NOMO-1 (cell line): ENCODE results near the gene IL1RAPL1.

ENCODE experiments used
- DNase-seq, 2 experiments: peaks; one replicate each; lab custom pipeline; 2025; ENCODE audit not compliant: unreplicated experiment in 2 of 2; lab: John Stamatoyannopoulos, UW

Gene IL1RAPL1

DNA sequence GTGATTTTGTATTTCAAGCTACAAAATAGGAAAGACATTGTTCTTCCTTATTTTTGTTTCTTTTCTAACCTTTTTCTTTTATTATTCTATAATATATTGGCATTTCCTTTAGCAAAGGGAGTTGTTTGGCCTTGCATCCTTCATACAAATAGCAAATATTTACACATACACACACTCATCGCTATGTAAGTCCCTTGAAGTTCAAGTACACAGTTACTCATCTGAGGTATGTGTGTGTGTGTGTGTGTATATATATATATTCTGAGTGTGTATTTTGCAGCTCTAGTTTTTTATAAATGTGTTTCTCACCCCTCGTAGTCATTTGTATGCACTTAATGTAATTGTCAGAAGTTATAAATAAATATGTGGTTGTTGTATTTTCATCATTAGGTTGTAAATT, 903.4 kb downstream of the IL1RAPL1 start:
- no peak for DNase-seq

DNA sequence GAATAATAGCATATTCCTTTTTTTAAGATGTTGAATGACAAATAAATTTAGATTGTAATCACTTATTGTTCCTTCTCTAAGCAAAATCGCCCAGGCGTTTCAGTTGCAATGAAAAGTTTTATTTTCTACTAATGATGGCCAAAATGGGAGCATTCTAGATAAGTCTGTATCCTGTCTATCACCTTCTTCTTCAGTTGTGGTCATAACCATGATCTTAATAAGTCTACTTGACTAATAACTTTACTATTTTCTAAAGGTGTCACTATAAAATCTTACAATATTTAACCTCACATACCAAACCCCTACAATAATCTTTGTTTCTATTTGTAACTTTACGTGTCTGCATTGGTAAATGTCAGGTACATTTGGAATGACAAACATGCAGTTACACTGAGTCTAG, 904.4 kb downstream of the IL1RAPL1 start:
- no peak for DNase-seq

DNA sequence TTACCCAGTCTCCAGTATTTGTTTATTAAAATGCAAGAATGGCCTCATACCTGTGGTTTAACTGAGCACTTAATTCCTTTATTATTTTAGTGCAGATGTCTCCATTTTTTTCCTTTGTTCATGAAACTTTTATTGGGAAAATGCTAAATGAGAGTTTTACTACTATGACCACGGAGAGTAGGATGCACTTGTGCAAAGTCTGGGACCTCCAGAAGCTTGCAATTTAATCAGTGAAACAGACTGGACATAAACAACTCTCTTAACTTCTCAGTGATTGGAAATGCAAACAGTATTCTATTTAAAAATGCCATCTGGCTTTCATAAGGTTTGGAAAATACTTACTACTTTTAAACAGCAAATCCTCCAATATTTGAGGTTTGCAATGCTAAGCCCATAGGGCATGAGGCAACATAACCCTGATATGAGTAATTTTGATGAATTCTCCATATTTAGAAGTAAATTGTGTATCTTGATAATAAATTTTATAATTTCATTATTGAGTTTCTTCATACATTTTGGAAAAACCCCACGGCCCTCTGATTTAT, 909.5 kb downstream of the IL1RAPL1 start:
- no peak for DNase-seq

DNA sequence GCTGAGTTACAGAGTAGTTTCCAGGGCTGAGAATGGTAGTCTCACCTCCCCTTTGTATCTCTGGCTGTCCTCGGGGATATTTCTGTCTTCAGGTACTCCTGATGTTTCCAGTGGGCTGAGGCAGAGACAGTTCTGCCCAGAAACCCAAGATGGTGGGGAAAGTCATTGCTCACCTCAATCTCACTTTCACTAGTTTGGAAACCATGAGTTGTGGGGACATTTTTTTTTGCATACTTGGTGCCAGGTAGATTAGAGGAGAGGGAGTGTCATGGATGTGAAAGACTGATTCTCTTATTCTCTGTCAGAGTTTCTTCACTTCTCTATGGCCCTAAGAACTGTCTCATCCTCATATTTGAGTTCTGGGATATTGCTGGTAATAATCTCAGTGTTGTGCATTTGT, 919.5 kb downstream of the IL1RAPL1 start:
- DNase-seq: no peak

DNA sequence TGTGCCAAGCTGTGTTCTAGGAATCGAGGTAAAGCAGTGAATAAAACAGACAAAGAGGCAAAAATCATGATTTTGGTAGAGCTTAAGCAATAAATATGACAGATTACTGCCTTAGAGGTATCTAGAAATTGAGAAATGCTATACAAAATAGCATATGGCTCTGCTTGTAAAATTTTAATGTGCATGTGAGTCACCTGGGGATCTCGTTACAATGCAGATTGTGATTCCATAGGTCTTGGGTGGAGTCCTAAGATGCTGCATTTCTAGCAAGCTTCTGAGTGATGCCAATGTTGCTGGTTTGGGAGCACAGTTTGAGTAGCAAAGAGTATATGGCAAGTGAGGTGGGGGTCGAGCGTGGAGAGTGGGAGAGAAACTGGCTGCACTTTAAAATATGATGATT, 930.9 kb downstream of the IL1RAPL1 start:
- DNase-seq: peak in 1 of 2 experiments; percentile 9

DNA sequence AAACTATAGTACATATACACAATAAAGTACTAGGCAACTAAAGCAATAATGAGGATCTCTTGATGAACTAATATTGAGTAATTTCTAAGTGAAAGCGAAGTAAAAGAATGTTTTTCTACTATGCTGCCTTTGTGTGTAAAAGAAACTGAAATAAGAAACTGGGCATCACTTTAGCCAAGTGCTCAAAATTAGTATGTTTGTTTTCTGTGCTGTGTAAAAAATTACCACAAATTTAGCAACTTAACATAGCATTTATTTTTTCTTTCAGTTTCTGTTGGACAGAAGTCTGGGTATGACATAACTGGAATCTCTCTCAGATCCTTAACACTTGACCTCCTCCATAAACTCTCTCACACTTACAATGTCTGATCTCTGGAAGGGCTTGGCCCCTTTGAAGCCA, 941.0 kb downstream of the IL1RAPL1 start:
- DNase-seq: no peak

DNA sequence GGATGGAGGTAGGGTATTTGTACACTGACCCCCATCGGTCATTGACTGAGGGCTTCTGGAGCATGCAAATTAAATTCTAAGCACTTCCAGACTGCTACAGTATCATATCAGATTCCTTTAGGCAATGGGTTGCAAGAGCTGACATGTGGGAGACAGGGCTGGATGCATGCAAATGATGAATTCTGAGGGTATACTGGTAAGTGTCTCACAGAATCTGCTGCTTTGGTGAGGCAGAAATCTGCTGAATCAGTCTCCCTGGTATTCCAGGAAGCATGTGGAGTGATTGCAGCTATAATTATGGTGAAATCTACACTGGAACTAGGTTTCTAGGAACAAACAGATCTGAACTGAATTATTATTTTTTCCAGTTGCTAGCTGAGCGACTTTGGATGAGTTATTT, 943.3 kb downstream of the IL1RAPL1 start:
- no peak for DNase-seq

DNA sequence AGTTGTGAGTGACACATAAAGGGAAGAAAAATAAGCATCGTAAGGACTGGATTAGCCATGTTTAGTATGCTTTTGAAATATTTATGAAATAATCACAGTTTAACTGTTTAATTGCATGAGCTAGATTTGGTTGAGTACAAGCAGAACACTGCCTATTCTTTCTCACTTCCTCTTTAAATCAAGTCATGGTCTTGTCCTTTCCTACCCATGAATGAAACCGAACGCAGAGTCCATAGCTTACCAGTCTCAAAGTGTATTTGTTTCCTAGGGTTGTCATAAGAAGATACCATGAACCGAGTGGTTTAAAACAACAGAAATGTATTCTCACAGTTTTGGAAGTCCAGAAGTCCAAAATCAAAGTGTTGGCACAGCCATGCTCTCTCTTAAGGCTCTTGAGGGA, 944.1 kb downstream of the IL1RAPL1 start:
- peak in 1 of 2 experiments; percentile 21 for DNase-seq

DNA sequence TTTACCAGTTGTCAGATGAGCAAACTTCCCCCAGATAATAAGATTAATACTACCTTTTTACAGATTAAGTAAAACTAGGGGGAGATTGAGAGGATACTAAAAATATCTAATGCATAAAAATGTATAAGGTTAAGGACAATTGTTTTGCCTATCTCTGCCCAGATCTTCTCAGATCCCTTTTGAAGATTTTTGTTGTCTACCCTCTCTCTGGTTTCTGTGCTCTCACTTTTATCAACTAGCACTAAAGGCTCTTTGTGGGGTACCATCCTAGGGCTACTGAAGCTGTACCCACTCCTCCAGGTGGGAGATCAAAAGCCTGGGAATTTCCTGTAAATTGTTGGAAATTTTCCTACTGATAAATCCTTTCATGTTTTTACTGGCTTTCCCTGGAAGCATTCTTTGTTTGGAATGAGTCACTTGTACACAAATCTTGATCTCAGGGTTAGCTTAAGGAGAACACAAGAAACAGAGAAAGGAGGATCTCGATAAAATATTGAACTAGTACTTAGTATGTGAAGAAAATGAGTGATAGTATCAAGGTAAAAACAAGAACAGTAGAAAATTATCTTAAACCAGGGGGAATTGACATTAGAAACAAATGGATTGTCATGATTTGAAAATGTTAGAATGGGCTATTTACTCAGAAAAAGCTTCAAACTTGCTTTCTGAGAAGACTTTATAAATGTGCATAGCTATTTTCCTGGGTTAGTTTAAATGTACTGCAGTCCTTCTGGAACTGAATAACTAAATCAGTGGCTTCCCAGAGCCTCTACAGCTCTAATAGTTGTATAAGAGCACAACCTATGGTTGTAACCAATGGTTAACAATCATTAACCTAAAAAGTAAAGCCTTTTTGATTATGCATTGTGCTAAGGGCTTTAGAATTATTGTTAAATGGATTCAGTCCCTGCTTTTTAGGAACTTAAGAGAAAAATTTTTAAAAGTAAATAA, 948.2 kb downstream of the IL1RAPL1 start:
- DNase-seq: no peak

DNA sequence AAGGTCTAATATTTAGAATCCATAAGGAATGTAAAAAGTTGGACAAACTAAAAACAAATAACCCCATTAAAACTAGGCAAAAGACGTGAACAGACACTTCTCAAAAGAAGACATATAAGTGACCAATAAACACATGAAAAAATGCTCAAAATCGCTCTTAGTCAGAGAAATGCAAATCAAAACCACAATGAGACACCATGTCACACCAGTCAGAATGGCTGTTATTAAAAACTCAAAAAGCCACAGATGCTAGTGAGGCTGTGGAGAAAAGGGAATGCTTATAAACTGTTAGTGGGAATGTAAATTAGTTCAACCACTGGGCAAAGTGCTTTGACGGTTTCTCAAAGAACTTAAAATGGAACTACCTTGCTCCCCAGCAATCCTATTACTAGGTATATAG, 953.8 kb downstream of the IL1RAPL1 start:
- no peak for DNase-seq

DNA sequence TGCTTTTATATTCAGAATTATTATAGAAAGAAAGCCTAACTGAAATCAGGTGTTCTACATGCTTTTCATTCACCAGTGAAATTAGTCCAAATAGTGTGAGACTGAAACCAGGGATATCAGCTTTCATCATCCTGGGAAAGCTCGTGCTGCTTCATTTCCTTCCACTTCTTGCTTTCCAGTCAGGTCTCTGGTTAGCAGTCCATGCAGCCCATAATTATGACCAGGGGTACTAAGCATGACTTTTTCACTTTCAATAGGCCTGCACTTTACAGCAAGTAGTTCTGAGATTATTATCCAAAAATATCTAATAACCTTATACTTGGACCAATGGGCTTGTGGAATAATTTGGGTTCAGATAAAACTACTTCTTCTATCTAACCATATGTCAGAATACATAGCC, 954.9 kb downstream of the IL1RAPL1 start:
- DNase-seq: no peak

DNA sequence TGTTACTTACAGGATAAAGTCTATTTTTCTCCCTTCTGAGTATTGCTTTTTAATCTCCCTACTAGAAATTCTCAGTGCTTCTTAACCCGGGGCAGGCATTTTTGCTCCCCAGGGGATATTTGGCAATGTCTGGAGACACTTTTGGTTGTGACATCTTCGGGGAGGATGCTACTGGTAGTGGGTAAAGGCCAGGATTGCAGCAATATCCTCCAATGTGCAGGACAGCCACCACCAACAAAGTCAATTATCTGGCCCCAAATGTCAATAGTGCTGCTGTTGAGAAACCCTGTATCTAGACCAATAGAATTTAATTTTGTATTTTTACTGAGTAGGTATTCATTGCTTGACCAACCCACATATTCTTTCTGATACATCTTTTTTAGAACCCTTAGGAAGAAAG, 958.6 kb downstream of the IL1RAPL1 start:
- DNase-seq: peak; percentile 18 to 43

DNA sequence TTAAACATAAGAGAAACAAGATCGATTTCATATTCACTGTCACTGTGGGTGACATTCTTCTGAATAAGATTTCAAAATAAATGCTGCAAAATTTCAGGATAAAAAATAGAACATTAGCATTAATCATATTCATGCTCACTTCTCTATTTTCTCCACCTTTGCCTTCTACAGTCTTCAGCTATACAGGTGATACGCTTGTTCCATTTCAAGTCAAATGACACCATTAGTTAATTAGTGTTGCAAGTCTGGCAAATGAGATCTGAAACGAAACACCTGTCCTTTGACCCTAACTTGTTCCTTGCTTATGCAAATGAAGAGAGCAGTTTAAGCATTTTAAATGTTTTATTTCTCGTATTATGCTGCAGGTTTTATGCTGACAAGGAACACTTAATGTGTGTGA, 960.6 kb downstream of the IL1RAPL1 start:
- DNase-seq: no peak

DNA sequence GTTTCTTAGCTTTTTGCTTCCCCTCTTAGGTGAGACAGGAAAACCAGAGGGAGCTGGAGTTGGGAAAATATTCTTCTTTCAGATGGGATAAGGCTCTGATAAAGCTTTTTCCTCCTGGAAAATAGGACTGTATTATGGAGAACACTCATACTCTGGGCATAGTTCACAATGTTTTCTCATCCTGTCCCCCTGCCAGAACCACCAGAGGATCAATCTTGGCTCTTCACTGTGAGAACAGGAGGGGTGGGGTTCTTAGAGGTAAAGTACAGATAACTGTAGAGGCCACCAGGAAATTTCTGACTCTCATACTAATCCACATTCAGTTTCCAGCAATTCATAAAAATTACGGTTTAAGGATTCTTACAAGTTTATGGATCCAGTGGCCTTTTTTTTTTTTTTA, 966.3 kb downstream of the IL1RAPL1 start:
- no peak for DNase-seq

DNA sequence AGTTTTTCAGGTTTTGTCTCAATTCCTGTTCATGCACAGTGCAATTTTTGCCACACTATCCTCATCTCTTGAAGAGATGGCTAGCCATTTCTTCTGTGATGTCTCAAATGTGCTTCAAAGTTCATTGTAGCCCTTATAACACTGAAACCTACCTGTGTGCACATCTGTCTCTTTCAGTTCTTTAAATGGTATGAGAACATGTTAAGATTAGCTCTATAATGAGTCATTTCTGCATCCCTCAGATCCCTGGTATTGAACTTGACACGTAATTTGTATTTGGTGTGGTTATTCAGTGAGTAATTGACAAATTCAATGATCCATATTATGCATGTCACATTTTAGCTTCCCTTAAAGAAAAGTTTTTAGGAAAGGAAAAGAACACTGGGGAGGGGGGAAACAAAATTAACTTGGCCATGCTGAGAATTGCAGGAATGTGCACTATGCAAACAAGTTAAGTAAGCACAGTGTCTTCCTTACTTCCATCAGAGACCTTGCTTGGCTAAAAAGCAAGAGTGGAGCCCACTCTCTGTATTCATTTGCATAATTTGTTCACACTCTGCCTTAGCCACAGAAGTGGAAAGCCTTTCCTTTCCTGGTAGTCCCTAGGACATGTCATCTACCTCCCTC, 968.3 kb downstream of the IL1RAPL1 start:
- no peak for DNase-seq

DNA sequence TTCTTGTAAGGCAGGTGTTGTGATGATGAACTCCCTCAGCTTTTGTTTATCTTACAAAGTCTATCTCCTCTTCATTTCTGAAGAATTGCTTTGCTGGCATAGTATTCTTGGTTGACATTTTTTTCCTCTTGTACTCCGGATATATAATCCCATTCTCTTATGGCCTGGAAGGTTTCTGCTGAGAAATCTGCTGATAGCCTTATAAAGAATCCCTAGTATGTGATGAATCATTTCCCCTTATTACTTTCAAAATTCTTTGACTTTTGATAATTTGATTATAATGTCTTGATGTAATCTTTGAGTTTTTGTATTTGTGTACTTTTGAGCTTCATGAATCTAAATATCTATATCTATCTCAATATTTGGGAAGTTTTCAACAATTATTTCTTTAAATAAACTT, 972.8 kb downstream of the IL1RAPL1 start:
- DNase-seq: no peak

DNA sequence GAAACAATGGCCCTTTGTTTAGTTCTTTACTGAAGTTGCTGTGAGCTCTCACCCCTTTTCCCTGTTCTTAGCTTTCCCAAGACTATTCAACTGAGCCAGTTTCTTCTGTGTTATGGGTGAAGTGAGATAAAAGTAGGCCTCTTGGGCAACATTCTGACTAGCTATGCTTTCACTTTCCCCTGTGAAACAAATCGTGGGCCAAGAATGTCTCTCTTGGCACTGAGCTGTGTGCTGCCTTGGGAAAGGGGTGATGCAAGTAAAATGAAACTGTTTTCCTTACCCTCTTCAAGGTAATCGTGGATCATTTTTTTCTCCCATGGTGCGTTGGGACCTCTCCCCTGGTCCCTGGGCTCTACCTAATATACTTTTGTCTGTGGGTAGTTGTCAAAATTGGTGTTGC, 974.2 kb downstream of the IL1RAPL1 start:
- DNase-seq: no peak

DNA sequence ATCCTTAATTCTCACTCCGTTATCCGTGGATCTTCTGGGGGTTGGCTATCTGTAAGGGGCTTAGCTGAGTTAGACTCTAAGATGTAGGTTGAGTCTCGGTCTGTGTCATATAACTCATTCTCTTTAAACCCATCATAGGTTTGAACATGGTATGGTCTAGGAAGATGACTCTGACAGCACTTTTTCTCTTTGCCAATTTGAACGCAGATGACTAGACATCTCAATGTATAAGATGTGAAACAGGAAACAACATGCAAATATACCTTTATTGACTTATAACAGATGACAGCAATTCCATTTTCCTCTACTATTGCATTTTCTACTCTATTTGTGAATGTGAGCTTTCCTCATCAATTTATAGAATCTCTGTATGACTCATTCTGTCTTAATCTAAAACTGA, 993.3 kb downstream of the IL1RAPL1 start:
- no peak for DNase-seq

DNA sequence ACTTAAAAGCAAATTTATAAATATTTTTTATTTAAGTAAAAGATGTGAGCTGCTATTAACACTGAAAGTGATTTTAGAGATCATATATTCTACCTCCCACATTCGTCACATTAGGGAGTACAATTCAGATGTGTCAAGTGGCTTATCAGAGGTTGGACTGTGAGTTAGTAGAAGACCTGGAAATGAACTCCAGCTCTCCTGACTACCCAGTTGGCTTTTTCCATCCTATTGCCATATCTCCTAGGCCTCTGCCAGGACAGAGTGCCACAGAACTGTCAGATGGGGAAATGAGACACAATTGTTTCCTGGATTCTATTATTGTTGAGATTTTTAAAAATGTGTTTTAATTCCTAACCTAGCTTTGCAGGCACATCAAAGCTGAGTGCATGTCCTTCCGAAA, 994.0 kb downstream of the IL1RAPL1 start:
- DNase-seq: no peak

DNA sequence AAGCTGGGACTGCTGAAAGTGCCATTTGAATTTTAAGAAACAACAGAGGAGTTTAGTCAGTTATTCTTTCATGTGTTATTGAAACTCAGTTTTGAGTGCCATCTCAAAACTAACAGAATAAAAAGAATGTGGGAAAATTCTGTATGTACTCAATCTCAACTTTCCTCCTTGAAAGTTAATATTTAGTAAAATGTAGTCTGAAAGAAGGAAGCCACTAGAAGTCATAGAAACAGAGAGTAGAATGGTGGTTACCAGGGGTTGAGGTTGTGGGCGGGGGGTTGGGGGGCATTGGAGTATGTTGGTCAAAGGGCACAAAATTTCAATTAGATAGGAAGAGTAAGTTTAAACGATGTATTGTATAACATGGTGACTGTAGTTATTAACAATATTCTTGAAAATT, 999.9 kb downstream of the IL1RAPL1 start:
- no peak for DNase-seq

DNA sequence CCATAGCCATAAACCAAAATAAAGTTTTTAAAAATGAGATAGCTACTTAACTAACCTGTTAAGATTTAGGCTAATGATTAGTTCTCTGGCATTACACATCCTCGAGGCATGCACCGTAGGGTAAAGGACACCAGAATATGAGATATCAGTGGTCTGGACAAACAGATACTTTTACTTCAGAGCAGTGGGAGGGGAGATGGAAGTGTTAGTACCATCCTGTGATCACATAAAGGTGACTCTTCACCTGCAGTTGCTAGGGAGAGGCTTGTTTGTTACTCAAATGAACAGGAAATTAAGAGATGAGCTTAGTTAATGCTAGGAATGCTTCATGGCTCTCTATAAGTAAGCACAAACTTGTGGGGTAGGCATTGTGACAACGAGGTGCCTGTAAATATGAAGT, 1003.7 kb downstream of the IL1RAPL1 start:
- DNase-seq: no peak

DNA sequence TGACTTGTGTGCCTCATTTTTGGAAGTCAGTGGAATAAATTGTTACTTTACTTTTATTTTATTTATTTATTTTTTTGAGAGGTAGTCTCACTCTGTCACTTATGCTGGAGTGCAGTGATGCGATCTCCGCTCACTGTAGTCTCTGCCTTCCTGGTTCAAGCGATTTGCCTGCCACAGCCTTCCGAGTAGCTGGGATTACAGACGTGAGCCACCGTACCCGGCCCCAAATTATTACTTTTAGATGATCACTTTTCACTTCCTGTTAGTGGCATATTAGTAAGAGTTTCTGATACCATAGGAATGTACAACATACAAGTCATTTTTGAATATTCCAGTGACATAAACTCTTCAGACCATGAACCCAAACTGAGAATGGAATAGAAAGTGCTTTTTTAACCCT, 1017.1 kb downstream of the IL1RAPL1 start:
- no peak for DNase-seq
